HepG2 (cell line): ENCODE measurements around the gene PAXIP1. TPM values are rescaled to one million over a fixed set of nuclear protein-coding genes. Genes with fewer than 3 reads are reported as not detected.
A peak's percentile ranks its signal among the peaks of the same experiment; 100 is the strongest.

Source experiments
- ATF7-NPFF ChIP-seq: sonication (generic); formaldehyde crosslinking; IDR thresholded peaks from 2 replicates; pipeline ENCODE4 v1.8.1; 2023; ENCODE audit warnings: mild to moderate bottlenecking, low read depth, missing genetic modification reagents, moderate library complexity
- BATF2 ChIP-seq: sonication (generic); formaldehyde crosslinking; IDR thresholded peaks from 2 replicates; pipeline ENCODE4 v1.8.0; 2022; ENCODE audit warnings: mild to moderate bottlenecking, missing genetic modification reagents, moderate library complexity
- BRF2 ChIP-seq: sonication (generic); formaldehyde crosslinking; IDR thresholded peaks from 2 replicates; pipeline ENCODE4 v1.8.1; 2022; ENCODE audit warnings: mild to moderate bottlenecking, missing genetic modification reagents
- ELF4 ChIP-seq: sonication (generic); formaldehyde crosslinking; IDR thresholded peaks from 2 replicates; pipeline ENCODE4 v1.5.0; 2020; ENCODE audit warnings: missing genetic modification reagents, mild to moderate bottlenecking, moderate library complexity, borderline replicate concordance
- ETV5 ChIP-seq: IDR thresholded peaks from 2 replicates; pipeline ENCODE4 v1.6.1; 2018; ENCODE audit warnings: missing biosample characterization, missing genetic modification reagents, inconsistent platforms, borderline replicate concordance
- GZF1 ChIP-seq: sonication (generic); formaldehyde crosslinking; IDR thresholded peaks from 2 replicates; pipeline ENCODE4 v1.5.1; 2020; ENCODE audit warnings: mild to moderate bottlenecking, missing genetic modification reagents
- HMG20A ChIP-seq: IDR thresholded peaks from 2 replicates; pipeline ENCODE4 v1.6.1; 2016; ENCODE audit warnings: borderline replicate concordance
- RBAK ChIP-seq: sonication (generic); formaldehyde crosslinking; IDR thresholded peaks from 2 replicates; pipeline ENCODE4 v1.5.1; 2020; ENCODE audit warnings: mild to moderate bottlenecking, missing genetic modification reagents
- SKI ChIP-seq: fragments of 450-650 bp; IDR thresholded peaks from one replicate; pipeline ENCODE4 v1.6.1; 2018; ENCODE audit warnings: mild to moderate bottlenecking; ENCODE audit not compliant: partially characterized antibody
- TBX3 ChIP-seq: fragments of 450-650 bp; IDR thresholded peaks from 2 replicates; pipeline ENCODE4 v1.6.1; 2017; ENCODE audit warnings: antibody characterized with exemption, mild to moderate bottlenecking, inconsistent platforms, borderline replicate concordance
- TCF12 ChIP-seq, 2 experiments: fragments of 450-650 bp in 1 of 2; sonication (generic) in 1 of 2; formaldehyde crosslinking in 1 of 2; IDR thresholded peaks; 2 replicates each; pipeline versions ENCODE4 v1.6.1 to v1.8.0; 2017 to 2022; ENCODE audit warnings: antibody characterized with exemption in 1 of 2, mild to moderate bottlenecking in 1 of 2, missing genetic modification reagents in 1 of 2, moderate library complexity in 1 of 2
- TEAD3 ChIP-seq: optimal IDR thresholded peaks from 2 replicates; pipeline ENCODE3; 2016; ENCODE audit warnings: borderline replicate concordance
- TFDP1 ChIP-seq: IDR thresholded peaks from 2 replicates; pipeline ENCODE4 v1.6.1; 2016; ENCODE audit warnings: missing compliant biosample characterization, missing genetic modification reagents, borderline replicate concordance
- ZBTB42 ChIP-seq: sonication (generic); formaldehyde crosslinking; IDR thresholded peaks from 2 replicates; pipeline ENCODE4 v1.5.0; 2020; ENCODE audit warnings: mild to moderate bottlenecking, missing genetic modification reagents
- ZNF180 ChIP-seq: sonication (generic); formaldehyde crosslinking; IDR thresholded peaks from 2 replicates; pipeline ENCODE4 v1.4.0; 2020; ENCODE audit warnings: low read depth, missing genetic modification reagents, borderline replicate concordance
- ZNF234 ChIP-seq: sonication (generic); formaldehyde crosslinking; conservative IDR thresholded peaks from 2 replicates; pipeline ENCODE4 v1.5.1; 2020; ENCODE audit warnings: mild to moderate bottlenecking, missing genetic modification reagents
- ZNF24 ChIP-seq: fragments of 450-650 bp; IDR thresholded peaks from 2 replicates; pipeline ENCODE4 v1.6.1; 2017; ENCODE audit warnings: antibody characterized with exemption, mild to moderate bottlenecking
- ZNF350 ChIP-seq: sonication (generic); formaldehyde crosslinking; IDR thresholded peaks from 2 replicates; pipeline ENCODE4 v1.4.0; 2020; ENCODE audit warnings: mild to moderate bottlenecking, low read depth, missing genetic modification reagents, borderline replicate concordance
- ZNF543 ChIP-seq: sonication (generic); formaldehyde crosslinking; IDR thresholded peaks from 2 replicates; pipeline ENCODE4 v1.4.0; 2020; ENCODE audit warnings: mild to moderate bottlenecking, missing genetic modification reagents
- ZNF570 ChIP-seq: sonication (generic); formaldehyde crosslinking; IDR thresholded peaks from 2 replicates; pipeline ENCODE4 v1.4.0; 2020; ENCODE audit warnings: mild to moderate bottlenecking, missing genetic modification reagents, borderline replicate concordance
- ZNF589 ChIP-seq: sonication (generic); formaldehyde crosslinking; conservative IDR thresholded peaks from 2 replicates; pipeline ENCODE4 v1.8.0; 2022; ENCODE audit warnings: mild to moderate bottlenecking, moderate library complexity, missing genetic modification reagents
- ZNF7 ChIP-seq: IDR thresholded peaks from 2 replicates; pipeline ENCODE4 v1.6.1; 2016; ENCODE audit warnings: missing biosample characterization, missing genetic modification reagents
- polyA plus RNA-seq, 8 experiments: library from polyadenylated mRNA; depleted of rRNA in 3 of 8; stranded (reverse) in 7 of 8; unstranded in 1 of 8; fragments of >200 nt; fragmentation: Illumina TruSeq in 4 of 8; extraction: Trizol in 4 of 8; gene quantifications; 2 replicates each; pipeline versions ENCODE4 v1.2.1 to v1.2.3, GENCODE V29; 2011 to 2016; ENCODE audit warnings: low read depth in 4 of 8, missing spikeins in 1 of 8, mixed read lengths in 1 of 8; ENCODE audit not compliant: insufficient read depth in 1 of 8
- total RNA-seq, 5 experiments: library from RNA; depleted of rRNA; stranded (reverse); fragments of >200 nt; fragmentation: Illumina TruSeq; extraction: Trizol; gene quantifications; 2 replicates each; pipeline ENCODE4 v1.2.3, GENCODE V29; 2016; ENCODE audit warnings: low read depth in 1 of 5
- TF ChIP-seq, protein P1 (sequence below): fragments of 450-650 bp; IDR thresholded peaks from 2 replicates; pipeline ENCODE4 v1.6.1; 2016
- TF ChIP-seq, protein P2 (sequence below): sonication (generic); formaldehyde crosslinking; IDR thresholded peaks from 2 replicates; pipeline ENCODE4 v1.5.0; 2020; ENCODE audit warnings: missing genetic modification reagents

Gene PAXIP1
- total and polyA plus RNA-seq, 2 of the 13 experiments (the other 11 are each of a cell fraction or from before 2014, with no cell fraction given) = 11.6 to 16.2 TPM

- peak; percentile 31; the same call in 1 of the 2 replicates for TF ChIP-seq ZNF350 (CRISPR knock-in tag)
- 0 out of 2 replicates have a peak, but pooled peaks have one; percentile 64 for TF ChIP-seq GZF1 (CRISPR knock-in tag)
- peak; percentile 14 for TF ChIP-seq SKI
- no peak for TF ChIP-seq ZNF234 (CRISPR knock-in tag)
- TF ChIP-seq ETV5 (CRISPR knock-in tag) = peak; percentile 26; the same call in 1 of the 2 replicates
- TF ChIP-seq ZNF543 (CRISPR knock-in tag) = 0 out of 2 replicates have a peak, but pooled peaks have one; percentile 57
- TF ChIP-seq, protein P1, sequence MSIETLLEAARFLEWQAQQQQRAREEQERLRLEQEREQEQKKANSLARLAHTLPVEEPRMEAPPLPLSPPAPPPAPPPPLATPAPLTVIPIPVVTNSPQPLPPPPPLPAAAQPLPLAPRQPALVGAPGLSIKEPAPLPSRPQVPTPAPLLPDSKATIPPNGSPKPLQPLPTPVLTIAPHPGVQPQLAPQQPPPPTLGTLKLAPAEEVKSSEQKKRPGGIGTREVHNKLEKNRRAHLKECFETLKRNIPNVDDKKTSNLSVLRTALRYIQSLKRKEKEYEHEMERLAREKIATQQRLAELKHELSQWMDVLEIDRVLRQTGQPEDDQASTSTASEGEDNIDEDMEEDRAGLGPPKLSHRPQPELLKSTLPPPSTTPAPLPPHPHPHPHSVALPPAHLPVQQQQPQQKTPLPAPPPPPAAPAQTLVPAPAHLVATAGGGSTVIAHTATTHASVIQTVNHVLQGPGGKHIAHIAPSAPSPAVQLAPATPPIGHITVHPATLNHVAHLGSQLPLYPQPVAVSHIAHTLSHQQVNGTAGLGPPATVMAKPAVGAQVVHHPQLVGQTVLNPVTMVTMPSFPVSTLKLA = no peak
- TF ChIP-seq ZNF570 = no peak
- no peak for TF ChIP-seq ZNF7 (CRISPR knock-in tag)
- TF ChIP-seq TCF12 (IDR thresholded peaks at IDR 0.05) = no peak
- peak; percentile 75; the same call in 1 of the 2 replicates for TF ChIP-seq TCF12 (CRISPR knock-in tag; IDR thresholded peaks at IDR 0.05)
- no peak for TF ChIP-seq BATF2 (CRISPR knock-in tag)
- no peak for TF ChIP-seq BRF2 (CRISPR knock-in tag)
- no peak for TF ChIP-seq ZNF24
- TF ChIP-seq TBX3 = no peak
- 0 out of 2 replicates have a peak, but pooled peaks have one; percentile 72 for TF ChIP-seq ZNF589
- peak; percentile 50 for TF ChIP-seq TEAD3 (CRISPR knock-in tag)
- no peak for TF ChIP-seq ZNF180 (CRISPR knock-in tag)
- TF ChIP-seq, protein P2, sequence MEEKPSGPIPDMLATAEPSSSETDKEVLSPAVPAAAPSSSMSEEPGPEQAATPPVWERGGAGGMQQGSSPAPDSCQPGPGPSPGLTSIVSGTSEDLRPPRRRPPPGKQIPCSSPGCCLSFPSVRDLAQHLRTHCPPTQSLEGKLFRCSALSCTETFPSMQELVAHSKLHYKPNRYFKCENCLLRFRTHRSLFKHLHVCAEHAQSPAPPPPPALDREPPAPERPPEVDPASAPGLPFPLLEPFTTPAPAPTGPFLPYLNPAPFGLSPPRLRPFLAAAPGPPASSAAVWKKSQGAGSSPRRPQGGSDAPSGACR (CRISPR knock-in tag) = no peak; the same call in 1 of the 2 replicates
- 0 out of 2 replicates have a peak, but pooled peaks have one; percentile 5 for TF ChIP-seq TFDP1 (CRISPR knock-in tag)
- TF ChIP-seq ELF4 = 0 out of 2 replicates have a peak, but pooled peaks have one; percentile 50
- TF ChIP-seq RBAK = no peak
- peak; percentile 67; the same call in 1 of the 2 replicates for TF ChIP-seq ATF7-NPFF (CRISPR knock-in tag)
- no peak for TF ChIP-seq HMG20A (CRISPR knock-in tag)
- peak; percentile 40; the same call in 1 of the 2 replicates for TF ChIP-seq ZBTB42 (CRISPR knock-in tag)
Measured at GRCh38 chr7:155003376-155004214, 671 bp upstream of the PAXIP1 start (continued).
